GM12801 (cell line): ENCODE results near the gene HYAL1.

ENCODE experiments used
- TF ChIP-seq, protein P1 (sequence below): IDR thresholded peaks from one replicate; pipeline ENCODE4 v1.5.1; 2011; ENCODE audit warnings: control low read depth; ENCODE audit not compliant: insufficient read length; ENCODE audit errors: extremely low read depth

HYAL1 gene

DNA sequence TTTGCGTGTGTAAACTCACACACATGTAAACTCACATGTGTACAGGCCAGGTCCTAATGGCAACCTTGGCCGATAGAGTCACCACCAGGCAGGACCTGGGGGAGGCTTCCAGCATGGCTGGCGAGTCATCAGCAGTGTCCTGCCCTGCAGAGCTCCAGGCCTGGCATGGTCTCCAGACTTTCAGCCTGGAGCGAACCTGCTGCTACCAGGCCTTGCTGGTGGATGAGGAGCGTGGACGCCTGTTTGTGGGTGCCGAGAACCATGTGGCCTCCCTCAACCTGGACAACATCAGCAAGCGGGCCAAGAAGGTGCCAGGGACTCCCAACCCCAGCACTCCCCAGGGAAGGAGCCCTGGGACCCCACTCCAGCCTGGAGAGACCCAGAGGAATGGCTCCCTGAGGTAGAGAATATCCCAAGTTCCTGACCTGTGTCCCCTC is 33.4 kb downstream of the HYAL1 start:
- TF ChIP-seq, protein P1, sequence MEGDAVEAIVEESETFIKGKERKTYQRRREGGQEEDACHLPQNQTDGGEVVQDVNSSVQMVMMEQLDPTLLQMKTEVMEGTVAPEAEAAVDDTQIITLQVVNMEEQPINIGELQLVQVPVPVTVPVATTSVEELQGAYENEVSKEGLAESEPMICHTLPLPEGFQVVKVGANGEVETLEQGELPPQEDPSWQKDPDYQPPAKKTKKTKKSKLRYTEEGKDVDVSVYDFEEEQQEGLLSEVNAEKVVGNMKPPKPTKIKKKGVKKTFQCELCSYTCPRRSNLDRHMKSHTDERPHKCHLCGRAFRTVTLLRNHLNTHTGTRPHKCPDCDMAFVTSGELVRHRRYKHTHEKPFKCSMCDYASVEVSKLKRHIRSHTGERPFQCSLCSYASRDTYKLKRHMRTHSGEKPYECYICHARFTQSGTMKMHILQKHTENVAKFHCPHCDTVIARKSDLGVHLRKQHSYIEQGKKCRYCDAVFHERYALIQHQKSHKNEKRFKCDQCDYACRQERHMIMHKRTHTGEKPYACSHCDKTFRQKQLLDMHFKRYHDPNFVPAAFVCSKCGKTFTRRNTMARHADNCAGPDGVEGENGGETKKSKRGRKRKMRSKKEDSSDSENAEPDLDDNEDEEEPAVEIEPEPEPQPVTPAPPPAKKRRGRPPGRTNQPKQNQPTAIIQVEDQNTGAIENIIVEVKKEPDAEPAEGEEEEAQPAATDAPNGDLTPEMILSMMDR, result no peak

DNA sequence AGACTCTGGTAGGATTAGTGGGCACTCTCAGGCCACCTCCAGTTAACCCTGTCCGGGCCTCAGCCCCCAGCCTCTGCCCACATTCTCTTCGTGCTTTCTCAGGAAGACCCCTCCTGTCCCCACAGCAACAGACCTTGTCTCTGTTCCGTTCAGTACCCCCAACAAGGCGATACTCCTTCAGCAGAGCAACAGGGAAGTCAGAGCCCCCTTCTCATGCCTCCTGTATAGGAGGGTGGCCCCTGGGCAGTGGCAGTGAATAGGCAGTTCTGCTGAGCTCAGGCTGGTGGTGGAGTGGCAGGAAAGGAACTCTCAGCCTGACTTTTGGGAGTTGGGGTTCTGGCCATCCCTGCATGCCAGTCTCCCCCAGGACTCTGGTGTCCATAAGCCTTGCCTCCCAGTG is 33.9 kb downstream of the HYAL1 start:
- TF ChIP-seq, protein P1, result no peak

DNA sequence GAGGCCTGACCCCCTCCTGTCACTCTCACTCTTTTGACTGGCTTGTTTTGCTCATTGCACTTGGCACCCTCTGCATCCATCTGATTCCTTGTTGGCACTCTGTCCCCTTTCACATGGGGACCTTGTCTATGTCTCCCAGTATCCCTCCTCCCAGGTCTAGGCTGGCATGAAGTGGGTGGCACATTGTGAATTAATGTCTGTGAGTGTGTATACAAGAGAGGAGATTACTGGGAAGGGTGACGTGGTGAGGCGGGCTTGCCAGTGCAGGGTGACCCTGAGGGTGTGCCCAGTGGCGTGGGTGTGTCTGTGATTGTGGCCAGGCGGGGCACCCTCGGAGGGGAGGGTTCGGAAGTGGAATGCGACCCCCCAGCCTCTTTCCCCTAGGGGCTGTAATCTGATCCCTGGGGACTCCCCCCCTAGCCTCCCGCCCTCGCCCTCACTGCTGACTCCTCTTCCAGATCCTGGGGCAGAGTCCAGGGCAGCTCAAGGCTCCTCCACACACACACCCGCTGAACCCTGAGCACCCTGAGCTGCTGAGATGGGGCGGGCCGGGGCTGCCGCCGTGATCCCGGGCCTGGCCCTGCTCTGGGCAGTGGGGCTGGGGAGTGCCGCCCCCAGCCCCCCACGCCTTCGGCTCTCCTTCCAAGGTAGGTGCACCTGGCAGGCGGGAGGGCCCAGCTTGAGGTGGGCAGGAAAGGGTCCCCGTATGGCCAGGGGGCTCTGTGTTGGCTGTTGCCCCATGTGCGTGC is 34.5 kb downstream of the HYAL1 start, which contains the start of gene SEMA3B:
Gene SEMA3B (plus strand): TSS at position 445 of the 749 bp plus-strand sequence. CDS start 94 bp downstream, at position 539.
- TF ChIP-seq, protein P1, result no peak

DNA sequence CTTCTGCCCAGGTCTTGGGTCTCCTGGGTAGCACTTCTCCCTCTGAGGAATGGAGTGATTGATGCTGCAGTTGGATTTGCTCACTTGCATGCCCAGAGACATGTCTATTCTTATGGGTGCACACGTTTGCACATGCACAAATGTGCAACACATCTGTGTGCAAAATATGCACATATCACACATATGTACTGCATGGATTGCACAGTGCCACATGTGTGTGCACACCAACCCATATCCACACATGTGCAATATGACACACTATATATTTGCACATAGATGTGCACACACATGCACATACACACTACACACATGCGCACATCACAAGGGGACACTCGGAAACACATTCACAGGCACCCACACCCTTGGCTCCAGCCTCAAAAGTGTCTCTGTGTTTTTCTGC is 35.1 kb downstream of the HYAL1 start:
- TF ChIP-seq, protein P1, result no peak

DNA sequence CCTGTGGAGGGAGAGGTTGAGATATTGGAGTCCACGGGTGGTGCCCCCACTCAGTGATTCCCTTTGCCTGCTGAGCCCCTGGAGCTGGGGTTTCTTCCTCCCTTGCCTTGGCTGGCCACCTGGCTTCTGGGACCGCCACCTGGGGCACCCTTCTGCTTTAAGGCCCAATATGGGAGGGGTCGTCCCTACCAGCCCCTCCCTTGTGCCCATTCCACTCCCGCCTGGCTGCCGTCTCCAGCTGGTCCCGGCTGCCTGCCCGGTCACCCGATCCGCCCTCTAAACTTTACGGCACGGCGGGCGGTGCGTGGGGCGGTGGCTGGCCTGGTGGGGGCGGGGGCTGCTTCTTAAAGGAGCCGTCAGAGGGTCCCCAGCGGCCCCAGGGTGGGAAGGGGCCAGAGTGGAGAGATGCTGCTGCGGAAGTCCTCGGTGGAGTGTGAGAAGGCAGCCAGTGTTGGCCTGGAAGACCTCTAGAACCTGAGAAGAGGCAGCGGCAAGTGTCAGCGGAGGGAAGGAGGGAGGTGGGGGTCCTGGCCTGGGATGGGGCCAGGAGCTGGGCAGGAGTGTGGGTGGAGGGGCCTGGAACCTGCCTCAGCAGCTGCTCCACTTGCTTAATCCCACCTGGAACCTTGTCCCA is 36.0 kb downstream of the HYAL1 start:
- TF ChIP-seq, protein P1, result no peak

DNA sequence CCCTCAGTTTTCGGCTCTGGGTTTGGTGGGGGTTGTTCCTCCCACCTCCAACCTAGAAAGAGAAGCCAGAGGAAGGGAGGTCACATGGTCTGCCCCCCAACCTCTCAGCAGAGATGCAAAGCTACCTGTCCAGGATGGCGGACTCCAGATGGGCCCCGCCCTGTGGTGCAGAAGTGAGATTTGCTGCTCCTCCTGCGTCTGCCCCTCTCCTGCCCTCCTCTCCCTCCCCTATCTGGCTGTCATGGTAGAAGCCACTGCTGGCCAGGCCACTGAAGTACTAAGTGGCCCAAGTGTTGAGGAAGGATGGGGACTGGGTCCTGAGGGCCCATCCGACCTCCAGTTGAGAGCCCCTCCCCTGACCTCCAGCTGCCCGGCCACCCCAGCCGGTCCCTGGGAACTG is 36.5 kb downstream of the HYAL1 start:
- TF ChIP-seq, protein P1, result no peak

DNA sequence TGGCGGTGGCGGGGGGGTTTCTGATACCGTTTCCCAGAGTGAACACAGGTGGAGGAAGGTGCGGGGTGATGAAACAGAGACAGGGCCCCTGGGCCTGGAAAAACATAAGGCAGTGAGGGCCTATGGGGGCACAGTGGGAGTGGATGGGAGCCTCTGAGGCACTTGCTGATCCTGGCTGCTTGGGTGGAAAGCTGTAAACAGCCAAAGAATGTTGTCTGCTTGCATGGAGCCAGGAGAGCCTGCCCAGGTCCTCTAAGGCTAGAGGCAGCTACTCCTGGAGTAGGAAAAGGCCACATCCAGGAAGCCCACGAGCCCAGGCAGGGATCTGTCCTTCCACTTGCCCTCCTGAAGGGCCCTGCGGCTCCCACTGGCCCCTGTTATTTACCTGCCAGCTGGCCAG is 37.4 kb downstream of the HYAL1 start:
- TF ChIP-seq, protein P1, result no peak
